GM23248 (cell line): ENCODE results near the gene SLC30A3. TPM values are rescaled to one million over a fixed set of nuclear protein-coding genes. Genes with fewer than 3 reads are reported as not detected.

Experiments used
- DNase-seq: peaks from one replicate; pipeline ENCODE4 v3.0.0-alpha.2; 2015
- H2AFZ ChIP-seq: fragments of 200-600 bp; sonication (generic); 2 replicates; pipeline ENCODE4 v1.6.1; 2016; ENCODE audit warnings: antibody characterized with exemption
- H3F3A ChIP-seq: fragments of 200-600 bp; sonication (generic); 2 replicates; pipeline ENCODE4 v1.6.1; 2016; ENCODE audit warnings: mild to moderate bottlenecking, antibody characterized with exemption, mixed run types; ENCODE audit not compliant: insufficient read depth
- H3K27ac ChIP-seq: fragments of 200-600 bp; sonication (generic); 2 replicates; pipeline ENCODE4 v1.5.1; 2016; ENCODE audit warnings: mild to moderate bottlenecking
- H3K27me3 ChIP-seq: fragments of 200-600 bp; sonication (generic); replicated peaks from 2 replicates; pipeline ENCODE4 v1.6.1; 2016; ENCODE audit warnings: mild to moderate bottlenecking; ENCODE audit not compliant: insufficient read depth
- H3K36me3 ChIP-seq: fragments of 200-600 bp; sonication (generic); 2 replicates; pipeline ENCODE4 v1.6.1; 2016; ENCODE audit warnings: low read depth, mild to moderate bottlenecking
- H3K4me1 ChIP-seq: fragments of 200-600 bp; sonication (generic); 2 replicates; pipeline ENCODE4 v1.6.1; 2016; ENCODE audit warnings: mild to moderate bottlenecking; ENCODE audit not compliant: insufficient read depth
- H3K4me2 ChIP-seq: fragments of 200-600 bp; sonication (generic); one replicate; pipeline ENCODE4 v1.6.1; 2016; ENCODE audit warnings: mild to moderate bottlenecking; ENCODE audit not compliant: unreplicated experiment
- H3K4me3 ChIP-seq: fragments of 200-600 bp; sonication (generic); 2 replicates; pipeline ENCODE4 v1.5.1; 2016; ENCODE audit warnings: mild to moderate bottlenecking
- H3K79me2 ChIP-seq: fragments of 200-600 bp; sonication (generic); 2 replicates; pipeline ENCODE4 v1.6.1; 2016; ENCODE audit warnings: mild to moderate bottlenecking; ENCODE audit not compliant: insufficient read depth
- H3K9ac ChIP-seq: fragments of 200-600 bp; sonication (generic); 2 replicates; pipeline ENCODE4 v1.6.1; 2016; ENCODE audit warnings: mild to moderate bottlenecking
- H3K9me2 ChIP-seq: fragments of 200-600 bp; sonication (generic); 2 replicates; pipeline ENCODE4 v1.6.1; 2016; ENCODE audit warnings: mixed run types, mild to moderate bottlenecking, moderate library complexity; ENCODE audit not compliant: insufficient read depth
- H3K9me3 ChIP-seq: fragments of 200-600 bp; sonication (generic); one replicate; pipeline ENCODE4 v1.6.1; 2017; ENCODE audit warnings: low read depth
- H4K20me1 ChIP-seq: fragments of 200-600 bp; sonication (generic); 2 replicates; pipeline ENCODE4 v1.6.0; 2016; ENCODE audit not compliant: insufficient read depth
- EZH2 ChIP-seq: fragments of 200-600 bp; sonication (generic); IDR thresholded peaks from 2 replicates; pipeline ENCODE4 v1.6.1; 2018; ENCODE audit warnings: antibody characterized with exemption, mild to moderate bottlenecking; ENCODE audit not compliant: insufficient read depth, poor library complexity, severe bottlenecking
- EZH2phosphoT487 ChIP-seq: fragments of 200-600 bp; sonication (generic); IDR thresholded peaks from 2 replicates; pipeline ENCODE4 v1.6.1; 2018; ENCODE audit warnings: antibody characterized with exemption, moderate library complexity, mild to moderate bottlenecking, low read depth; ENCODE audit not compliant: insufficient read depth
- WGBS, 2 experiments: methylation state at CpG; one replicate each; pipeline ENCODE4 v1.1.6; 2015 to 2017; ENCODE audit warnings: low lambda C conversion rate in 2 of 2, low coverage in 1 of 2; ENCODE audit errors: missing lambda C conversion rate in 2 of 2; 5-methylcytosine and 5-hydroxymethylcytosine counted together
- in situ Hi-C: fragments of 300-500 bp; cut with MboI; formaldehyde crosslinking; loops from 2 replicates; pipeline ENCODE4 v1.15.0; 2020
- polyA plus RNA-seq: library from polyadenylated mRNA; unstranded; fragments of >200 nt; fragmentation: Nextera tagmentation; extraction: Ambion mirVana; gene quantifications from 2 replicates; pipeline ENCODE4 v1.2.1, GENCODE V29; 2016
- total RNA-seq: library from RNA; depleted of rRNA; stranded (reverse); fragments of >200 nt; shearing (Covaris generic); gene quantifications from 2 replicates; pipeline ENCODE4 v1.2.3, GENCODE V29; 2014; rRNA removed

Gene SLC30A3
- total and polyA plus RNA-seq, 2 experiments from 2014 or later = not detected

GRCh38 chr2:27204566-27204965, 58.3 kb downstream of the SLC30A3 start:
- no peaks in the 10 kb centered on the region for H3K9me2 ChIP-seq
- no peak for DNase-seq
- no peaks in the 10 kb centered on the region for H3K27me3 ChIP-seq
- H3K4me1 ChIP-seq = 0 out of 2 replicates have a peak, but pooled peaks cover 3% of the 10 kb centered on the region
- no peaks in the 10 kb centered on the region for H3F3A ChIP-seq
- no peak overlapping the region for H3K4me3 ChIP-seq
- no peak overlapping the region for H3K9ac ChIP-seq
- in situ Hi-C loops = no loop called here
- TF ChIP-seq EZH2 = no peak
- TF ChIP-seq EZH2phosphoT487 = no peak
- H3K9me3 ChIP-seq = no peaks in the 10 kb centered on the region
- H3K36me3 ChIP-seq = no peaks in the 10 kb centered on the region; the same call in 1 of the 2 replicates
- no peak overlapping the region for H3K4me2 ChIP-seq
- H3K79me2 ChIP-seq = no peaks in the 10 kb centered on the region
- no peak overlapping the region for H2AFZ ChIP-seq
- no peaks in the 10 kb centered on the region for H4K20me1 ChIP-seq
- WGBS, 2 experiments = 90 to 99% methylated on average over 8 of the region's 8 CpGs
- H3K27ac ChIP-seq = no peak overlapping the region

DNA sequence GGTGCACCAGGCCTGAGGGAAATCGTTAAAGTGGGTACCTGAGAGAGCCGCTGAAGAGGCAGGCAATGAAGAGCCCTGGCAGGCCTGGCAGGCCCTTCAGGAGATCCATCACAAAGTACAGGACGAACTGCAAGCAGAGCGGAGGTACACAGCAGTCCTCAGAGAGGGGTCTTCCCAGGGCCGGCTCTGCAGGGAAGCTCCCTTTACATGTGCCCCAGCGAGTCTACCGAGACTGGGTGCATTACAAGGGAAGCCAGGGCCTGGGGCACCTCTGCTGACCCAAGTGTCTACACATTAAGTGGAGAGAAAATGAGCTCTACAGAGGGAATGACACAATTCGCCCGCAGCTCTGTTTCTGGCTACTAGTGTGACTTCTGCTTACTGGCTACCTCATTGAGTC, 59.1 kb downstream of the SLC30A3 start:
- Histone ChIP-seq H4K20me1 (no peaks in the 10 kb centered on the region), H3F3A (no peaks in the 10 kb centered on the region), H2AFZ (no peak overlapping the region), H3K4me3 (no peak overlapping the region), H3K9me2 (no peaks in the 10 kb centered on the region), H3K4me2 (no peak overlapping the region), H3K9ac (no peak overlapping the region), H3K4me1 (0 out of 2 replicates have a peak, but pooled peaks cover 3% of the 10 kb centered on the region), H3K9me3 (no peaks in the 10 kb centered on the region), H3K27ac (no peak overlapping the region), H3K79me2 (no peaks in the 10 kb centered on the region), H3K36me3 (no peaks in the 10 kb centered on the region; the same call in 1 of the 2 replicates), H3K27me3 (no peaks in the 10 kb centered on the region)
- 83 to 89% methylated on average over 9 of the region's 9 CpGs for WGBS, 2 experiments
- TF ChIP-seq EZH2 (no peak), EZH2phosphoT487 (no peak)
- no peak for DNase-seq
- in situ Hi-C loops = no loop called here

Other genes with a start within 250 kb of the SLC30A3 start
- 74.9 and 90.4 TPM in 2 replicates for gene TMEM214, start 230.1 kb downstream of the SLC30A3 start, total RNA-seq
- 70.9 and 75.7 TPM in 2 replicates for gene TMEM214, start 230.1 kb downstream of the SLC30A3 start, polyA plus RNA-seq
- gene AGBL5, start 211.4 kb downstream of the SLC30A3 start, total RNA-seq = 15.2 and 17.8 TPM in 2 replicates
- gene AGBL5, start 211.4 kb downstream of the SLC30A3 start, polyA plus RNA-seq = 19.7 TPM in 2 replicates
- 445 and 499 TPM in 2 replicates for gene OST4, start 191.4 kb downstream of the SLC30A3 start, total RNA-seq
- 906 and 942 TPM in 2 replicates for gene OST4, start 191.4 kb downstream of the SLC30A3 start, polyA plus RNA-seq
- 219 and 229 TPM in 2 replicates for gene EMILIN1, start 184.4 kb downstream of the SLC30A3 start, total RNA-seq
- 61.5 and 65.0 TPM in 2 replicates for gene EMILIN1, start 184.4 kb downstream of the SLC30A3 start, polyA plus RNA-seq
- not detected in 2 replicates for gene KHK, start 176.3 kb downstream of the SLC30A3 start, total RNA-seq
- gene KHK, start 176.3 kb downstream of the SLC30A3 start, polyA plus RNA-seq = 0.24 and 0.51 TPM in 2 replicates
- gene CGREF1, start 143.9 kb downstream of the SLC30A3 start, total RNA-seq = 19.2 and 23.3 TPM in 2 replicates
- 17.2 and 17.8 TPM in 2 replicates for gene CGREF1, start 143.9 kb downstream of the SLC30A3 start, polyA plus RNA-seq
- not detected in 2 replicates for gene ABHD1, start 139.2 kb downstream of the SLC30A3 start, total RNA-seq
- not detected in 2 replicates for gene ABHD1, start 139.2 kb downstream of the SLC30A3 start, polyA plus RNA-seq
- 52.2 and 55.9 TPM in 2 replicates for gene PREB, start 128.4 kb downstream of the SLC30A3 start, total RNA-seq
- 40.8 and 45.0 TPM in 2 replicates for gene PREB, start 128.4 kb downstream of the SLC30A3 start, polyA plus RNA-seq
- gene PRR30, start 123.6 kb downstream of the SLC30A3 start, total RNA-seq = not detected in 2 replicates
- not detected in 2 replicates for gene PRR30, start 123.6 kb downstream of the SLC30A3 start, polyA plus RNA-seq
- gene TCF23, start 114.0 kb downstream of the SLC30A3 start, total RNA-seq = not detected in 2 replicates
- not detected in 2 replicates for gene TCF23, start 114.0 kb downstream of the SLC30A3 start, polyA plus RNA-seq
- gene ATRAID, start 51.0 kb downstream of the SLC30A3 start, total RNA-seq = 170 and 214 TPM in 2 replicates
- 304 and 311 TPM in 2 replicates for gene ATRAID, start 51.0 kb downstream of the SLC30A3 start, polyA plus RNA-seq
- gene SLC5A6, start 50.8 kb downstream of the SLC30A3 start, total RNA-seq = 13.5 and 19.9 TPM in 2 replicates
- 9.4 and 10.4 TPM in 2 replicates for gene SLC5A6, start 50.8 kb downstream of the SLC30A3 start, polyA plus RNA-seq
- 23.9 and 27.7 TPM in 2 replicates for gene CAD, start 45.7 kb downstream of the SLC30A3 start, total RNA-seq
- 17.1 and 19.2 TPM in 2 replicates for gene CAD, start 45.7 kb downstream of the SLC30A3 start, polyA plus RNA-seq
- gene DNAJC5G, start 12.4 kb upstream of the SLC30A3 start, total RNA-seq = not detected in 2 replicates
- gene DNAJC5G, start 12.4 kb upstream of the SLC30A3 start, polyA plus RNA-seq = not detected in 2 replicates
- not detected in 2 replicates for gene TRIM54, start 19.4 kb upstream of the SLC30A3 start, total RNA-seq
- not detected in 2 replicates for gene TRIM54, start 19.4 kb upstream of the SLC30A3 start, polyA plus RNA-seq
- not detected in 2 replicates for gene UCN, start 45.4 kb upstream of the SLC30A3 start, total RNA-seq
- 1.3 and 1.6 TPM in 2 replicates for gene UCN, start 45.4 kb upstream of the SLC30A3 start, polyA plus RNA-seq
- 91.0 and 94.0 TPM in 2 replicates for gene MPV17, start 60.0 kb upstream of the SLC30A3 start, total RNA-seq
- gene MPV17, start 60.0 kb upstream of the SLC30A3 start, polyA plus RNA-seq = 128 and 138 TPM in 2 replicates
- 22.6 and 43.1 TPM in 2 replicates for gene GTF3C2, start 93.7 kb upstream of the SLC30A3 start, total RNA-seq
- gene GTF3C2, start 93.7 kb upstream of the SLC30A3 start, polyA plus RNA-seq = 23.8 and 26.4 TPM in 2 replicates
- 26.6 and 29.2 TPM in 2 replicates for gene EIF2B4, start 107.3 kb upstream of the SLC30A3 start, total RNA-seq
- 50.1 and 55.2 TPM in 2 replicates for gene EIF2B4, start 107.3 kb upstream of the SLC30A3 start, polyA plus RNA-seq
- gene SNX17, start 107.6 kb upstream of the SLC30A3 start, total RNA-seq = 163 and 193 TPM in 2 replicates
- gene SNX17, start 107.6 kb upstream of the SLC30A3 start, polyA plus RNA-seq = 173 and 183 TPM in 2 replicates
- gene ZNF513, start 117.7 kb upstream of the SLC30A3 start, total RNA-seq = 6.7 and 9.5 TPM in 2 replicates
- 6.0 and 6.6 TPM in 2 replicates for gene ZNF513, start 117.7 kb upstream of the SLC30A3 start, polyA plus RNA-seq
- 75.1 and 81.5 TPM in 2 replicates for gene PPM1G, start 146.5 kb upstream of the SLC30A3 start, total RNA-seq
- gene PPM1G, start 146.5 kb upstream of the SLC30A3 start, polyA plus RNA-seq = 72.4 and 72.7 TPM in 2 replicates
- 145 and 165 TPM in 2 replicates for gene NRBP1, start 165.6 kb upstream of the SLC30A3 start, total RNA-seq
- 201 and 219 TPM in 2 replicates for gene NRBP1, start 165.6 kb upstream of the SLC30A3 start, polyA plus RNA-seq
- not detected in 2 replicates for gene KRTCAP3, start 179.3 kb upstream of the SLC30A3 start, total RNA-seq
- 0.56 and 0.67 TPM in 2 replicates for gene KRTCAP3, start 179.3 kb upstream of the SLC30A3 start, polyA plus RNA-seq
- 9.9 and 19.9 TPM in 2 replicates for gene IFT172, start 226.7 kb upstream of the SLC30A3 start, total RNA-seq
- gene IFT172, start 226.7 kb upstream of the SLC30A3 start, polyA plus RNA-seq = 8.1 and 8.6 TPM in 2 replicates
- 24.2 and 31.2 TPM in 2 replicates for gene FNDC4, start 232.2 kb upstream of the SLC30A3 start, total RNA-seq
- gene FNDC4, start 232.2 kb upstream of the SLC30A3 start, polyA plus RNA-seq = 18.2 and 20.2 TPM in 2 replicates
- gene GCKR, start 233.8 kb upstream of the SLC30A3 start, total RNA-seq = 0.11 TPM in 1 of 2 replicates, not detected in the other
- 0.59 and 0.71 TPM in 2 replicates for gene GCKR, start 233.8 kb upstream of the SLC30A3 start, polyA plus RNA-seq